ENCODE data around the gene CPS1. TPM values are rescaled to one million over a fixed set of nuclear protein-coding genes. Genes with fewer than 3 reads are reported as not detected.

Gene CPS1
- total RNA-seq, 1 experiment from 2014 or later, result 20.6 TPM

- no TSS peak for BruUV-seq (replicated peaks)
- Mint-ChIP-seq H3K4me1 (ENCODE audit: insufficient read depth, unreplicated experiment) (peaks cover 5% of the 10 kb centered on the region), H3K27me3 (ENCODE audit: insufficient read depth, unreplicated experiment) (no peaks in the 10 kb centered on the region), H3K9me3 (ENCODE audit: unreplicated experiment) (no peaks in the 10 kb centered on the region), H3K4me3 (ENCODE audit: unreplicated experiment) (no peak overlapping the region), H3K36me3 (ENCODE audit: insufficient read depth, unreplicated experiment) (no peaks in the 10 kb centered on the region), H3K27ac (ENCODE audit: low read depth, unreplicated experiment) (no peak overlapping the region)
- DNase-seq (ENCODE audit: unreplicated experiment), result no peak
- POLR2A ChIA-PET, result no interaction called here
- CTCF ChIA-PET, result interaction anchor here (1.0 to 1.6 kb wide), 2 partner anchors 13 to 59 kb away, joined by 3 to 6 read pairs; no protein-coding TSS in a partner anchor
- intact Hi-C loops (cut with micrococcal nuclease), result no loop called here
- TF ChIP-seq CTCF (IDR thresholded peaks at IDR 0.05; ENCODE audit: unreplicated experiment), result no peak
Measured at GRCh38 chr2:210562091-210562490, 5.7 kb downstream of the CPS1 start.

- intact Hi-C loops (cut with micrococcal nuclease), result no loop called here
- no peak for TF ChIP-seq CTCF (IDR thresholded peaks at IDR 0.05; ENCODE audit: unreplicated experiment)
- ChIA-PET CTCF (interaction anchor here (0.6 to 1.0 kb wide), 3 partner anchors 11 to 95 kb away, joined by 3 read pairs; no protein-coding TSS in a partner anchor), POLR2A (no interaction called here)
- no peak for DNase-seq (ENCODE audit: unreplicated experiment)
- Mint-ChIP-seq H3K36me3 (ENCODE audit: insufficient read depth, unreplicated experiment) (no peaks in the 10 kb centered on the region), H3K9me3 (ENCODE audit: unreplicated experiment) (no peaks in the 10 kb centered on the region), H3K27ac (ENCODE audit: low read depth, unreplicated experiment) (no peak overlapping the region), H3K27me3 (ENCODE audit: insufficient read depth, unreplicated experiment) (no peaks in the 10 kb centered on the region), H3K4me1 (ENCODE audit: insufficient read depth, unreplicated experiment) (peaks cover 4% of the 10 kb centered on the region), H3K4me3 (ENCODE audit: unreplicated experiment) (no peak overlapping the region)
- BruUV-seq (replicated peaks), result no TSS peak
Measured at GRCh38 chr2:210562502-210563080, 6.2 kb downstream of the CPS1 start.

- no peak for TF ChIP-seq CTCF (IDR thresholded peaks at IDR 0.05; ENCODE audit: unreplicated experiment)
- intact Hi-C loops (cut with micrococcal nuclease), result no loop called here
- no TSS peak for BruUV-seq (replicated peaks)
- Mint-ChIP-seq H3K27me3 (ENCODE audit: insufficient read depth, unreplicated experiment) (no peaks in the 10 kb centered on the region), H3K4me3 (ENCODE audit: unreplicated experiment) (no peak overlapping the region), H3K9me3 (ENCODE audit: unreplicated experiment) (no peaks in the 10 kb centered on the region), H3K27ac (ENCODE audit: low read depth, unreplicated experiment) (no peak overlapping the region), H3K4me1 (ENCODE audit: insufficient read depth, unreplicated experiment) (no peaks in the 10 kb centered on the region), H3K36me3 (ENCODE audit: insufficient read depth, unreplicated experiment) (peaks cover 4% of the 10 kb centered on the region)
- POLR2A ChIA-PET, result no interaction called here
- DNase-seq (ENCODE audit: unreplicated experiment), result no peak
- CTCF ChIA-PET, result no interaction called here
Measured at GRCh38 chr2:210567279-210567678, 10.9 kb downstream of the CPS1 start.

GRCh38 chr2:210568108-210568507, 11.7 kb downstream of the CPS1 start:
- intact Hi-C loops (cut with micrococcal nuclease), result no loop called here
- POLR2A ChIA-PET, result no interaction called here
- Mint-ChIP-seq H3K9me3 (ENCODE audit: unreplicated experiment) (no peaks in the 10 kb centered on the region), H3K4me3 (ENCODE audit: unreplicated experiment) (no peak overlapping the region), H3K27ac (ENCODE audit: low read depth, unreplicated experiment) (no peak overlapping the region), H3K36me3 (ENCODE audit: insufficient read depth, unreplicated experiment) (peaks cover 4% of the 10 kb centered on the region), H3K4me1 (ENCODE audit: insufficient read depth, unreplicated experiment) (no peaks in the 10 kb centered on the region), H3K27me3 (ENCODE audit: insufficient read depth, unreplicated experiment) (no peaks in the 10 kb centered on the region)
- BruUV-seq (replicated peaks), result no TSS peak
- CTCF ChIA-PET, result no interaction called here
- TF ChIP-seq CTCF (IDR thresholded peaks at IDR 0.05; ENCODE audit: unreplicated experiment), result no peak
- DNase-seq (ENCODE audit: unreplicated experiment), result no peak

Data from MCF 10A (cell line).